Mammary epithelial cell (primary cell): ENCODE data around the gene CELF4.

Experiments
- CTCF ChIP-seq, 2 donors: IDR thresholded peaks in 1 of 2; conservative IDR thresholded peaks in 1 of 2; 2 replicates each; pipeline ENCODE4 v1.5.1; 2011 to 2012; ENCODE audit warnings: inconsistent platforms in 2 of 2, low read length in 2 of 2, mild to moderate bottlenecking in 2 of 2, control low read depth in 1 of 2, low read depth in 1 of 2; ENCODE audit not compliant: insufficient read depth in 1 of 2; ENCODE audit errors: extremely low read depth in 1 of 2
- EZH2 ChIP-seq: IDR thresholded peaks from 2 replicates; pipeline ENCODE4 v1.6.1; 2012; ENCODE audit warnings: low read length, inconsistent platforms, borderline replicate concordance

- TF ChIP-seq CTCF (conservative IDR thresholded peaks at IDR 0.05 in 1 of 2, IDR thresholded peaks at IDR 0.05 in 1 of 2; ENCODE audit: extremely low read depth in 1 of 2, insufficient read depth in 1 of 2, low read depth in 1 of 2, low read length in 2 of 2): no peak
- TF ChIP-seq EZH2: no peak
Observed at GRCh38 chr18:37551846-37552245, 13.8 kb downstream of the CELF4 start.
